ENCODE data around the gene ABHD8.
"Not testable (repeated sequence)": the region's sequence is repeated elsewhere in the genome, so short reads cannot be mapped to it uniquely, and the experiment has no call there.

Gene ABHD8

GRCh38 chr19:17281391-17282304, 21.6 kb downstream of the ABHD8 start, which contains the start of gene ANKLE1:
TSS of gene ANKLE1 (plus strand) at chr19:17281901. CDS start at chr19:17281921, 20 bp downstream.
- H3K4me3 ChIP-seq (ENCODE audit: low read length): peak within 1 kb of the TSS; percentile 60
- no peak for DNase-seq (ENCODE audit: low read depth, low spot score)

- no peak for DNase-seq (ENCODE audit: low read depth, low spot score)
- H3K4me3 ChIP-seq (ENCODE audit: low read length): no peak overlapping the region
These were observed 23.8 kb downstream of the ABHD8 start for GRCh38 chr19:17279436-17279835.

DNA sequence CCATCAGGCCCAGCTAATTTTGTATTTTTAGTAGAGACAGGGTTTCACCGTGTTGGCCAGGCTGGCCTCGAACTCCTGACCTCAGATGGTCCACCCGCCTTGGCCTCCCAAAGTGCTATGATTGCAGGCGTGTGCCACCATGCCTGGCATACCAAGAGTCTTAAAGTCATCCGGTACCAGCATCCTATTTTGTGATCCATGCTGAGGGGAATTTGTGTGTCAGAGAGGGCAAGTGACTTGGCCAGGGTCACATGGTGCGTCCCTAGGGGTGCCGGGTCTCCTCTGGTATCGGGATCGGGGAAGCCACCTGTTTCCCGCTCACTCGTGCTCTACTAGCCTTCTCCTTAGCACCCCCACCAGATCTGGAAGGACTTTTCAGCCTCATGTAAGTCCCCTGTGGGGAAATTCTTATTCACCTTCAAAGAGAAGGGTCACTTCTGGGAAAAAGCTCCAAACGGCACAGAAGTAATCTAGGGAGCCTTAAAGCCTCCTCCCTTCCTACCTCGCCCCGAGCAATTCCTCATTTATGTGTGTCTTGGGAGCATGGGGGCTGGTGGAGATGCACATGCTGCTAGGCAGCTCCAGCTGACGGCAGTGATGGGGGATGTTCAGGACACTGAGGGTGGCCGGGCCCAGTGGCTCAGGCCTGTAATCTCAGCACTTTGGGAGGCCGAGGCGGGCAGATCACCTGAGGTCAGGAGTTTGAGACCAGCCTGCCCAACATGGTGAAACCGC, 27.6 kb downstream of the ABHD8 start:
- no peak for DNase-seq (ENCODE audit: low read depth, low spot score)
- no peak overlapping the region for H3K4me3 ChIP-seq (ENCODE audit: low read length)

DNA sequence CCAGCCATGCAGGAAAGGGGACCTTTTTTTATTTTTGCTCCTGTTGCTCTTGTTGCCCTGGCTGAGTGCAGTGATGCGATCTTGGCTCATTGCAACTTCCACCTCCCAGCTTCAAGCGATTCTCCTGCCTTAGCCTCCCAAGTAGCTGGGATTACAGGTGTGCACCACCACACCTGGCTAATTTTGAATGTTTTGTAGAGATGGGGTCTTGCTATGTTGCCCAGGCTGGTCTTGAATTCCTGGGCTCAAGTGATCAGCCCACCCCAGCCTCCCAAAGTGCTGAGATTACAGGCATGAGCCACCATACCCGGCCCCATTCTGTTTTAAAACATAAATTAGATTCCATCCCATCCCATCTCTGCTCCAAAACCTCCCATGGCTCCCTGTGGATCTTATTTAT, 28.3 kb downstream of the ABHD8 start:
- not testable (repeated sequence) for H3K4me3 ChIP-seq (ENCODE audit: low read length); DNase-seq (ENCODE audit: low read depth, low spot score)

DNA sequence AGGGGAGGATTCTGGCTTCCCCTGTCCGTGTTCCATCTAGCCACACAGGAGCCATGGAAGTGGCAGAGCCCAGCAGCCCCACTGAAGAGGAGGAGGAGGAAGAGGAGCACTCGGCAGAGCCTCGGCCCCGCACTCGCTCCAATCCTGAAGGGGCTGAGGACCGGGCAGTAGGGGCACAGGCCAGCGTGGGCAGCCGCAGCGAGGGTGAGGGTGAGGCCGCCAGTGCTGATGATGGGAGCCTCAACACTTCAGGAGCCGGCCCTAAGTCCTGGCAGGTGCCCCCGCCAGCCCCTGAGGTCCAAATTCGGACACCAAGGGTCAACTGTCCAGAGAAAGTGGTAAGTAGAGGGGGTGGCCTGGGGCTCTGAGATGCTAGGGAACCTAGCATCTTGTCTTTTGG, 34.5 kb downstream of the ABHD8 start:
- no peak for DNase-seq (ENCODE audit: low read depth, low spot score)
- H3K4me3 ChIP-seq (ENCODE audit: low read length): no peak overlapping the region

DNA sequence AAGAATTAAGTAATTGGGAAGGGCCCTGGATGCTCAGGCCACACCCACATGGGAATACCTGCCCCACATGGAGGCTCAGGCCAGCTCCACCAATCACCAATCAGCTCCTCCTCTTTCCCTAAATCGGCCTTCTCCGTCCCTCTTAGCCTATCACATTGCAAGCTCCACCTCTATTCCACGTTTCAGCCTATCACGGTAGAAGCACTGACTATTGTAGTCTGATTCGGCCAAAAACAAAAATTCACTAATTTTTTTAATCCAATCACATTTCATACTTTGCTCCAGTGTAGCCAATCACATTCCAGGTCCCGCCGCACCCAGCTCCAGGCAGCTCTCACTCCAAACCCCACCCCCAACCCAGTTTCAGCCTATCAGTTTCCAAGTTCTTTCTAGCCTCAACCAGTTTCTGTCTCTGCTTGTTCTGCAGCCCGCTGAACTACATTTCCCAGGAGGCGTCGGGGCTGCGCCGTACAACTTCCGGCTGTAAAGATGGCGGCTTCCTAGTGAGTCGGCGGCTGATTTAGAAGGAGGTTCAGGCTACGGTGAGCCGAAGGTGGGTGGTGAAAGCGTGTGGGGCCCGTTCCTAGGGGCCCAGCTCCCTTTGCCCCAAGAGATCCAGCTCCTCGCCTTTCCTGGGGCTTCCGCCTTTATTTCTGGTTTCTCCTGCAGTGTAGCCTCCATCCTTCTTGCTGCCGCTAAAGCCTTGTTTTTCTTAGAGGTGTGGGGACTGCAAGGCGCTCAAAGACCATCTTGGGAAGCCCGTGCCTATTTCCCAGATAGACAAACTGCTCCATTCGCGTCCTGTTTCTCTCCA, 36.0 kb downstream of the ABHD8 start, which contains the start of gene BABAM1:
BABAM1 (plus strand) TSS at position 469 of the 814 bp plus-strand sequence. CDS start 1,364 bp downstream, outside the sequence.
- H3K4me3 ChIP-seq (ENCODE audit: low read length): peak within 1 kb of the TSS; percentile 99
- peak; percentile 99 for DNase-seq (ENCODE audit: low read depth, low spot score)

GRCh38 chr19:17266589-17266974, 36.6 kb downstream of the ABHD8 start:
- no peak for DNase-seq (ENCODE audit: low read depth, low spot score)

GRCh38 chr19:17266026-17266425, 37.2 kb downstream of the ABHD8 start:
- no peak for DNase-seq (ENCODE audit: low read depth, low spot score)
- no peak overlapping the region for H3K4me3 ChIP-seq (ENCODE audit: low read length)

More at GRCh38 chr19:17266589-17266974, 36.6 kb downstream of the ABHD8 start:
- H3K4me3 ChIP-seq (ENCODE audit: low read length): no peak overlapping the region

DNA sequence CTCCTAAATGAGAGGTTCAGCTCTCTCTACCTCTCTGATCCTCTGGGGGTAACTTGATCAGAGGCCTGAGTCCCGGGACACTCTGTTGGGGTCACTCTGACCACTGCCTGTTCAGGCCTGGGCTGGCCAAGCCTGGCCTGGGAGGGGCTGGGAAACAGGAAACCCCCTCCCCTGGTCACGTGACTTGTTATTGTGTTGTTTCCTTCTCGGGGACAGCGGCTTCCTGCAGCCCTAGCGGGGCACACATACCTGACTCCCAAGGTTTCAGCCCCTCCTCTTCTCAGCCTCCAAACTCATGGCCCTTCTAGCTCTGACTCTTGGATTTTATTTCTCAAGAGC, 38.6 kb downstream of the ABHD8 start, which contains the start of gene USHBP1:
USHBP1 (minus strand) TSS at position 105 of the 339 bp plus-strand sequence. CDS start 446 bp downstream, outside the sequence.
- no peak for DNase-seq (ENCODE audit: low read depth, low spot score)
- H3K4me3 ChIP-seq (ENCODE audit: low read length): no peak within 1 kb of the TSS

- no peak overlapping the region for H3K4me3 ChIP-seq (ENCODE audit: low read length)
- no peak for DNase-seq (ENCODE audit: low read depth, low spot score)
These were observed 39.2 kb downstream of the ABHD8 start for GRCh38 chr19:17263712-17264640.

DNA sequence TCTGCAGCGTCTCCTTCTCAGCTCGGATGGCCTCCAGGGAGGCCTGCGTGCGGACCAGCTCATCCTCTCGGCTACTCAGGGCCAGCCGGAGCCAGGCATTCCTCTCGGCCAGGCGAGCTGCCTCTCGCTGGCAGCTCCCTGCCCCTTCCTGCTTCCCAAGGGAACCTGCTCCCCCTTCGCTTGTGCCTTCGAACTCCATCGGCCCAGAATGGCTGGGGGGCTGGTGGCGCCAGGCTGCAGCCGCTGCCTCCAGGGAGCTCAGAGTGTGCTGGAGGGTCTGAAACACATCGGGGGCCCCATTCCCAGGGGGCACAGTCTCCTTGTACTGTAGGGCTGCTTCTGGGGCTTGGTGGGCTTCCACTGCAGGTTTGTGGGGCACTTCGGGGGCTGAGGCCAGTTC, 40.7 kb downstream of the ABHD8 start:
- H3K4me3 ChIP-seq (ENCODE audit: low read length): no peak overlapping the region
- no peak for DNase-seq (ENCODE audit: low read depth, low spot score)

- no peak overlapping the region for H3K4me3 ChIP-seq (ENCODE audit: low read length)
- peak; percentile 84 for DNase-seq (ENCODE audit: low read depth, low spot score)
These were observed 42.3 kb downstream of the ABHD8 start for GRCh38 chr19:17260842-17261325.

GRCh38 chr19:17259934-17260333, 43.3 kb downstream of the ABHD8 start:
- DNase-seq (ENCODE audit: low read depth, low spot score): no peak
- no peak overlapping the region for H3K4me3 ChIP-seq (ENCODE audit: low read length)

- no peak overlapping the region for H3K4me3 ChIP-seq (ENCODE audit: low read length)
- no peak for DNase-seq (ENCODE audit: low read depth, low spot score)
These were observed 44.0 kb downstream of the ABHD8 start for GRCh38 chr19:17259118-17259780.

DNA sequence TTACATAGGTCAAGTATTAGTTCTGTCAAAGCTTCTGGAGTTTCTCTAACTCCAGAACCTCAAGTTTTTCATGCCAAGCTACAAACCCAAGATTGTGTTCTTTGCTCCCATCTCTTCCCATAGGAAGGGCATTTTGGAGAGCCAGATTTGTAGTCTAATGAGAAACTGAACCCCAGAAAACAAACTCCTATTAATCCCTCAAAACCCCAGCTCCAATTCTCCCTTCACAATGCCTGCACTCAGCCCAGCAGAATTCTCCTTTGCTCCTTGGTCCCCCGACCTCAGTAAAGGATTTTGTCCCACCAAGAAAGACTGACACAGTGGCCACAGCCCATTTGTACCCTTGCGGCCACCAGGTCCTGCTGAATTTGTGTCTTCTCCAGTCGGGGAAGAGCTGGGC, 47.1 kb downstream of the ABHD8 start:
- DNase-seq (ENCODE audit: low read depth, low spot score): no peak
- H3K4me3 ChIP-seq (ENCODE audit: low read length): no peak overlapping the region

DNA sequence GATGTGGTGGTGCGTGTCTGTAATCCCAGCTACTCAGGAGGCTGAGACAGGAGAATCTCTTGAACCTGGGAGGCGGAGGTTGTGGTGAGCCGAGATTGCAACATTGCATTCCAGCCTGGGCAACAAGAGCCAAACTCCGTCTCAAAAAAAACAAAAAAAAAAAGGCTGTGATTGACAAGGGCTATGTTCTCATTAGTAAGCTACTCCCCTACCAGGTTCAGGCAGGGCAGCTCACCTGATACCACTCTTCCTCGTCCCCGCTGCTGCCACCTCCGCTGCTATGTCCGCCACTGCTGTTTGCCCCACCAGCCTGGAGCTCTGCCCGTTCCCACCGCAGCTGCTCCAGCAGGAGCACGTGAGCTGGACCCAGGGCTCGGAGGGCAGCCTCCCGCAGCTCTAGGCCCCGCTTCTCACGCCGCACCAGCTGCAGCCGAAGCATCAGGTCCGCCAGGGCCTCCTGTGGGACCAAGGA, 48.0 kb downstream of the ABHD8 start:
- no peak overlapping the region for H3K4me3 ChIP-seq (ENCODE audit: low read length)
- no peak for DNase-seq (ENCODE audit: low read depth, low spot score)

DNA sequence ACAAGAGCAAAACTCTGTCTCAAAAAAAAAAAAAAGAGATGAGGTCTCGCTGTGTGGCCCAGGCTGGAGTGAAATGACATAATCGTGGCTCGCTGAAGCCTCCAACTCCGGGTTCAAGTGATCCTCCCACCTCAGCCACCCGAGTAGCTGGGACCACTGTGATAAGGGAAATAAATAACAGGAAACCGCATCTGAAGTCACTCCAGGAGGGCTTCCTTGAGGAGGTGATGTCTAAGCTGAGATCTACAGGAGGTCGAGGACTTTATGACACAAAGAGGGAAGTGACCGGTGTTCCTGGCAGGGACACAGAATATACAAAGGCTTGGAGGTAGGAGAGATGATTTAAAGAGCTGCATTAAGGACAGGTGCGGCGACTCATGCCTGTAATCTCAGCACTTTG, 48.6 kb downstream of the ABHD8 start:
- H3K4me3 ChIP-seq (ENCODE audit: low read length): no peak overlapping the region
- DNase-seq (ENCODE audit: low read depth, low spot score): no peak

Measured in Jurkat, Clone E6-1 (cell line).